GM10248 (cell line): ENCODE data around the gene KCNIP3.
A peak's percentile ranks its signal among the peaks of the same experiment; 100 is the strongest.

Source experiments
- CTCF ChIA-PET: fragments of 300-600 bp; sonication (Branson Sonifier 250); formaldehyde crosslinking; extraction: SDS; loops from one replicate; lab custom pipeline; 2021; ENCODE audit warnings: antibody characterized with exemption; lab: Yijun Ruan, JAX
- POLR2A ChIA-PET: fragments of 350-650 bp; sonication (Branson Sonifier 250); formaldehyde crosslinking; extraction: SDS; loops from one replicate; lab custom pipeline; 2020; ENCODE audit warnings: antibody characterized with exemption; lab: Yijun Ruan, JAX
- DNase-seq: peaks from one replicate; pipeline ENCODE4 v3.0.0; 2012; ENCODE audit errors: extremely low spot score
- TF ChIP-seq, protein P1 (sequence below): IDR thresholded peaks from 2 replicates; pipeline ENCODE4 v1.5.1; 2012; ENCODE audit warnings: mild to moderate bottlenecking, low read depth; ENCODE audit errors: extremely low read depth, missing control alignments, control extremely low read depth

KCNIP3 gene

DNA sequence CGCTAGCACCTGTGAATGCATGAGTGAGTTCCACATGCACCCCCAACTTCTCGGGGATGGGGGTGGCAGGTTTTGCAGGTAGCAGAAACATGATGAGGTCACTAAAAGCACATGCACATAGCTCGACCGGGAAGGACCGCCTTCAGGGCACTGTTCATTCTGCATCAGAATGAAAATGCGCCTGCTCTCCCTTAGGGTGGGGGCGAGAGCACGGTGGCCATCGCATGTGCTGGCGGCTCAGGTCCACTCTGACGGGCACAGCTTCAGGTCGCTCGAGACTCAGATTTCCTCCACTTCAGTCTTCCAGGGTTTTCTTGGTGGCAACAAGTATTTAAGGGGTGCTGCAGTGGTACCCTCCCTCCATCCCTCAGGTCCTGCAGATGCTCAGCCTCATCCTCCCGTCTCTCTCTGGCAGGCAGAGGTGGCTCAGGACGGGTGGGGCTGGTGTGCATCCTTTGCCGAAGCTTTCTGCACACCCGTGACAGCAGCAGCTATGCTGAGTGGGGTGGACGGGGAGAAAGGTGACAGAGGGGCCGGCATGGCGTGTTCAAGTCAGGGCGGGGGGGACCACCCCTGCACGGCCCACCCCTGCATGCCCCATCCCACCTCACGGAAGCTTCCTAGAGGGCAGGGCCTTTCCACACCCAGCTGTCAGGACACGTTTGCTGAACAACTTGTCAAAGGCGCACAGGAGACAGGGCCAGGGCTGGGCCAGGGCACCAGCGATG lies 14.8 kb downstream of the KCNIP3 start:
- POLR2A ChIA-PET: no interaction called here
- CTCF ChIA-PET: interaction anchor here (1.7 kb wide), 1 partner anchor 33 kb away, joined by 3 read pairs; no protein-coding TSS in a partner anchor
- no peak for DNase-seq
- TF ChIP-seq, protein P1, sequence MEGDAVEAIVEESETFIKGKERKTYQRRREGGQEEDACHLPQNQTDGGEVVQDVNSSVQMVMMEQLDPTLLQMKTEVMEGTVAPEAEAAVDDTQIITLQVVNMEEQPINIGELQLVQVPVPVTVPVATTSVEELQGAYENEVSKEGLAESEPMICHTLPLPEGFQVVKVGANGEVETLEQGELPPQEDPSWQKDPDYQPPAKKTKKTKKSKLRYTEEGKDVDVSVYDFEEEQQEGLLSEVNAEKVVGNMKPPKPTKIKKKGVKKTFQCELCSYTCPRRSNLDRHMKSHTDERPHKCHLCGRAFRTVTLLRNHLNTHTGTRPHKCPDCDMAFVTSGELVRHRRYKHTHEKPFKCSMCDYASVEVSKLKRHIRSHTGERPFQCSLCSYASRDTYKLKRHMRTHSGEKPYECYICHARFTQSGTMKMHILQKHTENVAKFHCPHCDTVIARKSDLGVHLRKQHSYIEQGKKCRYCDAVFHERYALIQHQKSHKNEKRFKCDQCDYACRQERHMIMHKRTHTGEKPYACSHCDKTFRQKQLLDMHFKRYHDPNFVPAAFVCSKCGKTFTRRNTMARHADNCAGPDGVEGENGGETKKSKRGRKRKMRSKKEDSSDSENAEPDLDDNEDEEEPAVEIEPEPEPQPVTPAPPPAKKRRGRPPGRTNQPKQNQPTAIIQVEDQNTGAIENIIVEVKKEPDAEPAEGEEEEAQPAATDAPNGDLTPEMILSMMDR: no peak

DNA sequence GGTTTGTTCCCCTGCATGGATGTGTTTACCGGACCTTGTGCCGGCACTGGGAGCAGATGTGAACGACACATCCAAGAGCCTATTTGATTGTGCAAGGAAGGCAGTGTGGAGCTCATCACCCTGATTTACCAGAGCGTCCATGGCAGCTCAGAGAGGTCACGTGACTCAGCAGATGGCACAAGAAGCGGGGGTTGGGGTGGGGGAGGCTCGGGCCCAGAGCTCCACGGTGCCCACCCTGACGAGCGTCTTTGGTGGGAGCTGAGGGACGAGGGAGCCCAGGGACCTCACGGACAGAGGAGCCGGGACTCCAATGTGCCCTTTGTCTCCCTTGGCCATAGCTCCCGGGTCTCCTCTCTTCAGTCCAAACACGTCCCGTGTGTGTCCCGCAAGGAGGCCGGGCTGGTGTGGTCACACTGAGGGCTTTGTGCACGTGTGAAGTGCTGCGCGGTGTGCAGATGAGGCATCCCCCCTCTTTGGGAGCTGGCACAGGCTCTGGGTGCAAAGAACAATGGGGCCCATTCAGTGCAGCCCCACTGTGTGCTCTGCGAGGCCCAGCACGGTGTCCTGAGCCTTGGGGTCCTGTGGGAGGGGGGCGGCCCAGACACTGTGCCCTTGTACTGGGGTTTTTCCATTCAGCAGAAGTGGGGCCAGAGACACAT lies 15.5 kb downstream of the KCNIP3 start:
- TF ChIP-seq, protein P1: no peak
- CTCF ChIA-PET: interaction anchor here (1.1 to 1.7 kb wide), 2 partner anchors 33 to 66 kb away, joined by 3 read pairs; no protein-coding TSS in a partner anchor

DNA sequence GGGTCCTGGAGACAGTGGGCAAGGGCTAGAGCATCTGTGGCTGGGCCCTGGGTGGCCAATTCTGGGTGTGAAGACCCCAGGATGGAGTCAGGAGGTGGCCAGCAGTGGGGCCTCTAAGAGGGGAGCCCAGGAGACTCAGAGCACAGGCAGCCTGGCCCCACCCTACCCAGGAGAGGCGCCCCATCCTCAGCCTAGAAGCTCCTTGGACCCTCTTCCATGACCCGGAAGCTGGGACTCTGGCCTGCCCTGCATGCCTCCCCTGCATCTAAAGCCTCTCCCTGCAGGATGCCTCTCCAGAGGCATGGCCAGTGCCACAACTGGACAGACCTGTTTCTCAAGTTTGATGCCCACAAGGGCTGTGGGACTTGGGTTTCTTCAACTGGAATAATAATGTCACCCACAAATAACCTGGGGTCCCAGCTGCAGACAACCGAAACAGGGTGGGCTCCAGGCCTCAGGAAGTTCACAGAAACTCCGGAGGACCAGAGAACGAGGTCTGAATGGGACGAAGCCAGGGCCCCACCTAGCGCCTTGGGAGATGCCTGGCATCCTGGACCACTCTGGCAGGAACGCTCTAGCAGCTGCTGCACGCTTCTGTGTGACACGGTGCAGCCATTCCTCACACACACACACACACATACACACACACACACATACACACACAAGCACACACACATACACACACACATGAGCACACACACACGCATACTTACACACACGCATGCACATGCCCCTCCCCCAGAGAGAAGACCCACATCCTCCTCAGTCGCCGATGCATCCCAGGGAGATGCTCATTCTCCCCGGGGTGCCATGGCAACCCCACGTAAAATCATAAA lies 16.4 kb downstream of the KCNIP3 start:
- TF ChIP-seq, protein P1: no peak
- DNase-seq: no peak
- ChIA-PET POLR2A (no interaction called here), CTCF (interaction anchor here (1.1 kb wide), 1 partner anchor 65 kb away, joined by 3 read pairs; no protein-coding TSS in a partner anchor)

More for the DNA sequence above, 15.5 kb downstream of the KCNIP3 start:
- DNase-seq: no peak
- POLR2A ChIA-PET: no interaction called here

DNA sequence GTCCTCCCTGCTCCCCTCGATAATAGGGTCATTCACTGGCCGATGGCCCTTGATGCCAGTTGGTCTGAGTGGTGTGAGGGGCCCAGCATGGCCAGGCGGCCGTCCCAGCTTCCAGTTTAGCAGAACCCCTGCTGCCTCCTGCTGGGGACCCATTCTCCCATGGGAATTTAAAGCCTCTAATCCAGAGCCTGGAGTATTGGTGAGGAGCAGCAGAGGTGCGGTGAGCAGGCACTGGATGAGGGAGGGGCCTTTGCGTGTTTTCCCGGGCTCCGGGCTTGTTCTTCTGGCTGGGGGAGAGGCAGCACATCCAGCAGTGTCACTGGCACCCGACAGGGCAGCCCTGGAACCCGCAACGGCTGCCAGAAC lies 17.4 kb downstream of the KCNIP3 start:
- ChIA-PET POLR2A (no interaction called here), CTCF (no interaction called here)
- TF ChIP-seq, protein P1: no peak
- DNase-seq: no peak

DNA sequence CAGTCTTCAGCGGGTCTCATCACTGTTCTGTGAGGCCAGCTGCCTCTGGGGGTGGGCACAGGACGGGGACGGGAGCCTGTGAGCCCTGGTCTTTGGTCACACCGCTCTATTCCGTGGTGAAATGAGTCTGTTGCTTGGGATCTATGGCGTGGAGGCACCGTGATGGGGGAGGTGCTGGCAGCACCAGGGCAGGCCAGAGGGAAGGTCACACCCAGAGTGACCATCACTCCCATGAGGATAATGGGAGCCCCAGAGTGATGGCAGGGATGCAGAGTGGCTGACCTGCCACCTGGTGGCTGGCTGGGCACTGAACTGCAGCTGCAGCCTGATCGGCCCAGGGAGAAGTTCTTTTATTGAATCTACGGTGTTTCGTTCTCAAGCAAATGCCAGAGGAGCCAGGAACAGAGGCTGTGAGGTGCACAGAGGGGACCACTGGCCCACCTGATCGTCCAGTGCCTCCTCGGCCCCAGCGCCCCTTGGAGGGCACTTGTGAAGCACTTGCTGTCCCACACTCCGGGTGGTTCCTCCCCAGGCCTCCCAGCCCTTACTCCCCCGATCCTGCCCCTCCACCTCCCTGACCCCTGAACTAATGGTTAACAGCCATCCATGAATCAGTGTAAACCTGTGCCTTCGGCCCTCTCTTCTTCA lies 17.9 kb downstream of the KCNIP3 start:
- CTCF ChIA-PET: interaction anchor here (0.7 kb wide), 1 partner anchor 83 kb away, joined by 3 read pairs; no protein-coding TSS in a partner anchor
- peak; percentile 45 for DNase-seq
- POLR2A ChIA-PET: no interaction called here
- TF ChIP-seq, protein P1: peak; percentile 31

DNA sequence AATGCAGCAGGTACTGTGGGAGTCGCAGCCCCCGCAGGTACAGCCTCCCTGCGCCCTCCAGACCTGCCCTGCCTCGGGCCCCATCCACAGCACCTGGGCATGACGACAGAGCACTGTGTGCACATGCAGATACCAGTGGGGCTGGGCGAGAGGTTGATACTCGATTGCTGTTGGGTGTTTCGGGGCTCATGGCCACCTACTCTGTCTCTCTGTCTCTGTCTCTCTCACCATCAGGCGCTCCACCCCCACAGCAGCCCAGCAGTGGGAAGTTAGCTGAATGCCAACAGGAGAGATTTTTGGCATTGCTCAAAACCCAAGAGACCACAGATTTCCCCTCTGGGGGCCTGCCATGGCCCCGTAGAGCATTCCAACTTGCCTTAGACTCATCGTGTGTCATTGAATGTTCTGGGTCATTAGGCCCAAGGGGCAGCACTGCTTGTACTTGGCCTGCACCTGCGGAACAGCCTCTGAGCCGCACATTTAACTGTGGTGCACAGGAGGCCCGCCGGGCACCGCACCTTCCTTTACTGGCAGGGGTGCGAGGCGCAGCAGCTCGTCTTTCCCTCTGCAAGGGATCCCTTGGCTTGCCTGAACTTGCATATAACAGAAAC lies 18.8 kb downstream of the KCNIP3 start:
- DNase-seq: no peak
- TF ChIP-seq, protein P1: no peak
- ChIA-PET CTCF (interaction anchor here (1.0 kb wide), 1 partner anchor 13 kb away, joined by 3 read pairs; no protein-coding TSS in a partner anchor), POLR2A (no interaction called here)
